SK-N-SH (cell line): ENCODE data around the gene SLFN12. TPM values are rescaled to one million over a fixed set of nuclear protein-coding genes. Genes with fewer than 3 reads are reported as not detected.

ENCODE experiments used
- CTCF ChIA-PET: fragments of 300-600, 350-600 bp; formaldehyde crosslinking; extraction: SDS; loops from one replicate; lab custom pipeline; 2021; lab: Yijun Ruan, JAX
- POLR2A ChIA-PET: fragments of 350-600 bp; sonication (Branson Sonifier 250); formaldehyde crosslinking; extraction: SDS; loops from one replicate; lab custom pipeline; 2020; ENCODE audit warnings: antibody characterized with exemption, inconsistent platforms; lab: Yijun Ruan, JAX
- DNase-seq: peaks from one replicate; pipeline ENCODE4 v3.0.0; 2012
- H2AFZ ChIP-seq: fragments of 200-600 bp; sonication (generic); 2 replicates; pipeline ENCODE4 v1.8.1; 2016; ENCODE audit warnings: antibody characterized with exemption, mild to moderate bottlenecking, low read depth
- H3F3A ChIP-seq: fragments of 200-600 bp; sonication (generic); replicated peaks from 2 replicates; pipeline ENCODE3; 2016; ENCODE audit warnings: antibody characterized with exemption, mild to moderate bottlenecking; ENCODE audit not compliant: insufficient read depth
- H3K27ac ChIP-seq, 2 experiments: fragments of 200-500 bp in 1 of 2; fragments of 200-600 bp in 1 of 2; sonication (Bioruptor generic) in 1 of 2; sonication (generic), shearing (Covaris generic) in 1 of 2; 2 replicates each; pipeline versions ENCODE4 v1.5.1 to v1.6.1; 2014 to 2016; ENCODE audit warnings: low read depth in 2 of 2, inconsistent platforms in 1 of 2, low read length in 1 of 2, mild to moderate bottlenecking in 1 of 2, mixed read lengths in 1 of 2
- H3K27me3 ChIP-seq: fragments of 200-600 bp; sonication (generic), shearing (Covaris generic); 2 replicates; pipeline ENCODE4 v1.6.1; 2016; ENCODE audit warnings: mixed run types; ENCODE audit not compliant: insufficient read depth
- H3K36me3 ChIP-seq, 2 experiments: fragments of 200-500 bp in 1 of 2; fragments of 200-600 bp in 1 of 2; sonication (Bioruptor generic) in 1 of 2; sonication (generic) in 1 of 2; replicated peaks in 1 of 2; 2 replicates each; pipeline versions ENCODE3 to v1.5.1; 2014 to 2016; ENCODE audit warnings: low read length in 1 of 2, mild to moderate bottlenecking in 1 of 2; ENCODE audit not compliant: insufficient read depth in 2 of 2, control insufficient read depth in 1 of 2
- H3K4me1 ChIP-seq, 2 experiments: fragments of 200-500 bp in 1 of 2; fragments of 200-600 bp in 1 of 2; sonication (Bioruptor generic) in 1 of 2; sonication (generic), shearing (Covaris generic) in 1 of 2; 2 replicates each; pipeline versions ENCODE4 v1.5.1 to v1.6.1; 2014 to 2016; ENCODE audit warnings: low read depth in 1 of 2, low read length in 1 of 2, mixed run types in 1 of 2; ENCODE audit not compliant: insufficient read depth in 2 of 2, control insufficient read depth in 1 of 2
- H3K4me2 ChIP-seq: fragments of 200-600 bp; sonication (generic), shearing (Covaris generic); 2 replicates; pipeline ENCODE4 v1.6.1; 2017; ENCODE audit warnings: mixed run types
- H3K4me3 ChIP-seq, 2 experiments: fragments of 200-500 bp in 1 of 2; fragments of 200-600 bp in 1 of 2; sonication (Bioruptor generic) in 1 of 2; sonication (generic), shearing (Covaris generic) in 1 of 2; 2 replicates each; pipeline versions ENCODE4 v1.5.1 to v1.8.1; 2014 to 2016; ENCODE audit warnings: low read depth in 2 of 2, inconsistent platforms in 1 of 2, low read length in 1 of 2, mild to moderate bottlenecking in 1 of 2, mixed read lengths in 1 of 2, moderate library complexity in 1 of 2
- H3K79me2 ChIP-seq: fragments of 200-600 bp; sonication (generic); 2 replicates; pipeline ENCODE4 v1.8.1; 2017; ENCODE audit warnings: mild to moderate bottlenecking; ENCODE audit not compliant: insufficient read depth
- H3K9ac ChIP-seq: fragments of 200-600 bp; sonication (generic); 2 replicates; pipeline ENCODE4 v1.6.1; 2017; ENCODE audit warnings: mixed run types
- H3K9me2 ChIP-seq: fragments of 200-600 bp; sonication (generic); 2 replicates; pipeline ENCODE4 v1.6.1; 2017; ENCODE audit warnings: mixed run types
- H3K9me3 ChIP-seq: fragments of 200-600 bp; sonication (generic); 2 replicates; pipeline ENCODE4 v1.6.1; 2017; ENCODE audit warnings: mixed run types, mild to moderate bottlenecking, moderate library complexity
- H4K20me1 ChIP-seq: fragments of 200-600 bp; sonication (generic); 2 replicates; pipeline ENCODE4 v1.6.1; 2017; ENCODE audit warnings: mild to moderate bottlenecking, mixed run types; ENCODE audit not compliant: insufficient read depth
- CHD2 ChIP-seq: fragments of 150-350 bp; IDR thresholded peaks from 2 replicates; pipeline ENCODE4 v1.6.1; 2018; ENCODE audit warnings: low read length; ENCODE audit not compliant: partially characterized antibody
- ELF1 ChIP-seq: IDR thresholded peaks from 2 replicates; pipeline ENCODE4 v1.4.0; 2012
- EZH2phosphoT487 ChIP-seq: fragments of 200-600 bp; sonication (generic); IDR thresholded peaks from 2 replicates; pipeline ENCODE4 v1.6.1; 2017; ENCODE audit warnings: low read depth, mixed run types, mild to moderate bottlenecking, antibody characterized with exemption, moderate library complexity, borderline replicate concordance
- FOSL2 ChIP-seq: IDR thresholded peaks from 2 replicates; pipeline ENCODE4 v1.4.0; 2012; ENCODE audit warnings: low read depth, mild to moderate bottlenecking, moderate library complexity, borderline replicate concordance
- FOXM1 ChIP-seq: IDR thresholded peaks from 2 replicates; pipeline ENCODE4 v1.4.0; 2012; ENCODE audit warnings: low read depth, mild to moderate bottlenecking
- GABPA ChIP-seq: IDR thresholded peaks from 2 replicates; pipeline ENCODE4 v1.4.0; 2012; ENCODE audit warnings: low read depth, mild to moderate bottlenecking
- GATA2 ChIP-seq: sonication (generic); formaldehyde crosslinking; IDR thresholded peaks from 2 replicates; pipeline ENCODE4 v1.5.0; 2020; ENCODE audit warnings: mild to moderate bottlenecking, missing genetic modification reagents
- MAX ChIP-seq: IDR thresholded peaks from 2 replicates; pipeline ENCODE4 v1.4.0; 2012; ENCODE audit warnings: low read depth
- MEF2A ChIP-seq: IDR thresholded peaks from 2 replicates; pipeline ENCODE4 v1.4.0; 2012; ENCODE audit warnings: low read depth, borderline replicate concordance
- NFIC ChIP-seq: IDR thresholded peaks from 2 replicates; pipeline ENCODE4 v1.4.0; 2012; ENCODE audit warnings: borderline replicate concordance
- PBX3 ChIP-seq: IDR thresholded peaks from 2 replicates; pipeline ENCODE4; 2012
- RAD21 ChIP-seq: IDR thresholded peaks from 2 replicates; pipeline ENCODE4 v1.6.1; 2012; ENCODE audit warnings: mild to moderate bottlenecking, low read length
- REST ChIP-seq: IDR thresholded peaks from 2 replicates; pipeline ENCODE4 v1.6.1; 2012; ENCODE audit warnings: mild to moderate bottlenecking, low read depth, low read length, moderate library complexity
- SMC3 ChIP-seq: IDR thresholded peaks from 2 replicates; pipeline ENCODE4 v1.6.1; 2012; ENCODE audit warnings: low read depth, low read length, improper control_type of control experiment
- USF1 ChIP-seq: IDR thresholded peaks from 2 replicates; pipeline ENCODE4 v1.4.0; 2012; ENCODE audit warnings: low read depth, borderline replicate concordance
- YY1 ChIP-seq: IDR thresholded peaks from 2 replicates; pipeline ENCODE4 v1.4.0; 2012; ENCODE audit warnings: low read depth, mild to moderate bottlenecking
- WGBS: methylation state at CpG from one replicate; pipeline ENCODE4 v1.1.6; 2017; ENCODE audit warnings: low lambda C conversion rate; 5-methylcytosine and 5-hydroxymethylcytosine counted together
- polyA plus RNA-seq, 3 experiments: library from polyadenylated mRNA; depleted of rRNA; stranded (reverse); fragments of >200 nt; gene quantifications; 2 replicates each; pipeline ENCODE4 v1.2.3, GENCODE V29; 2012
- TF ChIP-seq, protein P1 (sequence below): IDR thresholded peaks from 2 replicates; pipeline ENCODE4 v1.4.0; 2012; ENCODE audit warnings: low read depth, borderline replicate concordance

SLFN12 gene
- polyA plus RNA-seq, 1 of the 3 experiments (the other 2 are of a cell fraction), result 5.6 TPM

- H3F3A ChIP-seq, result no peaks in the 10 kb centered on the region
- H3K4me3 ChIP-seq, result no peak overlapping the region
- no peaks in the 10 kb centered on the region for H3K9me3 ChIP-seq
- no peak overlapping the region for H3K9ac ChIP-seq
- peaks cover 28 to 41% of the 10 kb centered on the region in 2 experiments for H3K36me3 ChIP-seq
- H3K4me2 ChIP-seq, result no peak overlapping the region
- no peaks in the 10 kb centered on the region for H3K4me1 ChIP-seq
- H3K9me2 ChIP-seq, result no peaks in the 10 kb centered on the region
- 77% methylated on average over 26 of the region's 26 CpGs for WGBS
- H2AFZ ChIP-seq, result no peak overlapping the region
- TF ChIP-seq REST (no peak), EZH2phosphoT487 (no peak), SMC3 (no peak), FOSL2 (no peak), MEF2A (no peak), YY1 (no peak), RAD21 (no peak), GATA2 (CRISPR knock-in tag) (no peak), NFIC (no peak), GABPA (no peak), USF1 (no peak), MAX (no peak), PBX3 (no peak), CHD2 (no peak), ELF1 (no peak), FOXM1 (no peak)
- TF ChIP-seq, protein P1, sequence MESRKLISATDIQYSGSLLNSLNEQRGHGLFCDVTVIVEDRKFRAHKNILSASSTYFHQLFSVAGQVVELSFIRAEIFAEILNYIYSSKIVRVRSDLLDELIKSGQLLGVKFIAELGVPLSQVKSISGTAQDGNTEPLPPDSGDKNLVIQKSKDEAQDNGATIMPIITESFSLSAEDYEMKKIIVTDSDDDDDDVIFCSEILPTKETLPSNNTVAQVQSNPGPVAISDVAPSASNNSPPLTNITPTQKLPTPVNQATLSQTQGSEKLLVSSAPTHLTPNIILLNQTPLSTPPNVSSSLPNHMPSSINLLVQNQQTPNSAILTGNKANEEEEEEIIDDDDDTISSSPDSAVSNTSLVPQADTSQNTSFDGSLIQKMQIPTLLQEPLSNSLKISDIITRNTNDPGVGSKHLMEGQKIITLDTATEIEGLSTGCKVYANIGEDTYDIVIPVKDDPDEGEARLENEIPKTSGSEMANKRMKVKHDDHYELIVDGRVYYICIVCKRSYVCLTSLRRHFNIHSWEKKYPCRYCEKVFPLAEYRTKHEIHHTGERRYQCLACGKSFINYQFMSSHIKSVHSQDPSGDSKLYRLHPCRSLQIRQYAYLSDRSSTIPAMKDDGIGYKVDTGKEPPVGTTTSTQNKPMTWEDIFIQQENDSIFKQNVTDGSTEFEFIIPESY, result no peak
- POLR2A ChIA-PET, result no interaction called here
- no peak for DNase-seq
- CTCF ChIA-PET, result no interaction called here
- H3K27ac ChIP-seq, result no peak overlapping the region
- no peaks in the 10 kb centered on the region for H3K79me2 ChIP-seq
- H4K20me1 ChIP-seq, result no peaks in the 10 kb centered on the region
- no peaks in the 10 kb centered on the region for H3K27me3 ChIP-seq
Measured at GRCh38 chr17:35407531-35407930, 24.8 kb downstream of the SLFN12 start.
